Hepatocyte (in vitro differentiated cells): ENCODE results near the gene ZNF579.

Experiments used
- CTCF ChIP-seq: fragments of 200-600 bp; sonication (generic); IDR thresholded peaks from 2 replicates; pipeline ENCODE4 v1.5.1; 2016; ENCODE audit warnings: antibody characterized with exemption, mild to moderate bottlenecking; ENCODE audit not compliant: poor library complexity
- EZH2phosphoT487 ChIP-seq: fragments of 200-600 bp; sonication (generic); IDR thresholded peaks from one replicate; pipeline ENCODE4 v1.6.1; 2018; ENCODE audit warnings: antibody characterized with exemption, mild to moderate bottlenecking, low read depth, moderate library complexity; ENCODE audit not compliant: unreplicated experiment, severe bottlenecking

- TF ChIP-seq CTCF, result no peak
- TF ChIP-seq EZH2phosphoT487, result no peak
Observed at GRCh38 chr19:55586976-55587668, 6.5 kb upstream of the ZNF579 start.
